ENCODE results near the gene ADAMTS9. TPM values are rescaled to one million over a fixed set of nuclear protein-coding genes. Genes with fewer than 3 reads are reported as not detected.
A peak's percentile ranks its signal among the peaks of the same experiment; 100 is the strongest.

ADAMTS9 gene
- total RNA-seq, 6 experiments from 2014 or later, result 1.1 to 9.9 (median 3.5) TPM

DNA sequence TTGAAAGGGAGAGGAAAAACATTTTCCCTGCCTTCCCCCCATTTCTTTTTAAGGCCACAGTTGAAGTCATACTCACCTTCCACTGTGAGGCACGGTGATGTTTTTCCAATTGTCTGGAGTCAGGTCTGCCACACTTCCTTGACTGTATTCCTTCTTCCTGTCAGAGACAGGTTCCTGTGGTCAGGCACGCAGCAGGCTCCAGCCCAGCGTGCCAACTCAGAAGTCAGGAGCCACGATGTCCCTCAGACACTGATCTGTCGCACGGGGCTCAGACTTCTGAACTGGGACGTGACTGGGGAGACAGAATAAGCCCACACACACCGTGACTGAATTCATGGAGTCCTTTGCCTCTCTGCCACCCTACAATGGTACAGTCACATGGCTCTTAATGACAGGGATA lies 41.2 kb upstream of the ADAMTS9 start:
- DNase-seq, result no peak
- no peaks in the 10 kb centered on the region for H3K9me3 ChIP-seq
- no peak overlapping the region for H3K4me3 ChIP-seq
- intact Hi-C loops (cut with DNase I), result no loop called here
- no peak overlapping the region for H3K27ac ChIP-seq
- H3K36me3 ChIP-seq, result no peaks in the 10 kb centered on the region
- peak in 1 of 4 donors; percentile 20 for ATAC-seq
- H3K27me3 ChIP-seq, result no peaks in the 10 kb centered on the region
- 57% methylated on average over 3 of the region's 8 CpGs for WGBS (ENCODE audit: insufficient coverage, low coverage, low lambda C conversion rate, missing lambda C conversion rate)
- no peak for TF ChIP-seq POLR2A (IDR thresholded peaks at IDR 0.05)
- TF ChIP-seq, protein P1, sequence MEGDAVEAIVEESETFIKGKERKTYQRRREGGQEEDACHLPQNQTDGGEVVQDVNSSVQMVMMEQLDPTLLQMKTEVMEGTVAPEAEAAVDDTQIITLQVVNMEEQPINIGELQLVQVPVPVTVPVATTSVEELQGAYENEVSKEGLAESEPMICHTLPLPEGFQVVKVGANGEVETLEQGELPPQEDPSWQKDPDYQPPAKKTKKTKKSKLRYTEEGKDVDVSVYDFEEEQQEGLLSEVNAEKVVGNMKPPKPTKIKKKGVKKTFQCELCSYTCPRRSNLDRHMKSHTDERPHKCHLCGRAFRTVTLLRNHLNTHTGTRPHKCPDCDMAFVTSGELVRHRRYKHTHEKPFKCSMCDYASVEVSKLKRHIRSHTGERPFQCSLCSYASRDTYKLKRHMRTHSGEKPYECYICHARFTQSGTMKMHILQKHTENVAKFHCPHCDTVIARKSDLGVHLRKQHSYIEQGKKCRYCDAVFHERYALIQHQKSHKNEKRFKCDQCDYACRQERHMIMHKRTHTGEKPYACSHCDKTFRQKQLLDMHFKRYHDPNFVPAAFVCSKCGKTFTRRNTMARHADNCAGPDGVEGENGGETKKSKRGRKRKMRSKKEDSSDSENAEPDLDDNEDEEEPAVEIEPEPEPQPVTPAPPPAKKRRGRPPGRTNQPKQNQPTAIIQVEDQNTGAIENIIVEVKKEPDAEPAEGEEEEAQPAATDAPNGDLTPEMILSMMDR (IDR thresholded peaks at IDR 0.05), result no peak
- H3K4me1 ChIP-seq, result no peaks in the 10 kb centered on the region

DNA sequence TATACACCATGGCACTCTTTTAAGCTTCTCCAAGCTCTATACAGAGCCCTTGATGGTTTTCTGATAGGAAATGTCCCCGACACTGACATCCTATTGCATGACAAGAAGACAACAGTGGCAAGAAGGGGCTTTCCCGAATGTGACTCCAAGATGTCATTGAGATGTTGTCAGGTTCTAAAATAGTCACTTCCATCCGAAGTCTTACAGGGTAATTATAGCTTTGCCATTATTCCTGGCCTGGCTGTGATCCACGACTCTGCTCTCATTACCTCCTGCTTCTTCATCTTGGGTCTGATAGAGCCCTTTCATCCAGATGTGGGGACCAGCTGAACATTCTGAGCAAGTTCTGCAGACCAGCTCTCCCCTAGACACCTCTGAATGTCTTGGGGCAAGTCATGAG lies 40.6 kb upstream of the ADAMTS9 start:
- Histone ChIP-seq H3K9me3 (no peaks in the 10 kb centered on the region), H3K4me1 (no peaks in the 10 kb centered on the region), H3K27me3 (no peaks in the 10 kb centered on the region), H3K36me3 (no peaks in the 10 kb centered on the region), H3K27ac (no peak overlapping the region), H3K4me3 (no peak overlapping the region)
- TF ChIP-seq, protein P1 (IDR thresholded peaks at IDR 0.05), result no peak
- TF ChIP-seq POLR2A (IDR thresholded peaks at IDR 0.05), result no peak
- DNase-seq, result no peak
- 41% methylated on average over 3 of the region's 4 CpGs for WGBS (ENCODE audit: insufficient coverage, low coverage, low lambda C conversion rate, missing lambda C conversion rate)
- ATAC-seq, result no peak
- intact Hi-C loops (cut with DNase I), result no loop called here

DNA sequence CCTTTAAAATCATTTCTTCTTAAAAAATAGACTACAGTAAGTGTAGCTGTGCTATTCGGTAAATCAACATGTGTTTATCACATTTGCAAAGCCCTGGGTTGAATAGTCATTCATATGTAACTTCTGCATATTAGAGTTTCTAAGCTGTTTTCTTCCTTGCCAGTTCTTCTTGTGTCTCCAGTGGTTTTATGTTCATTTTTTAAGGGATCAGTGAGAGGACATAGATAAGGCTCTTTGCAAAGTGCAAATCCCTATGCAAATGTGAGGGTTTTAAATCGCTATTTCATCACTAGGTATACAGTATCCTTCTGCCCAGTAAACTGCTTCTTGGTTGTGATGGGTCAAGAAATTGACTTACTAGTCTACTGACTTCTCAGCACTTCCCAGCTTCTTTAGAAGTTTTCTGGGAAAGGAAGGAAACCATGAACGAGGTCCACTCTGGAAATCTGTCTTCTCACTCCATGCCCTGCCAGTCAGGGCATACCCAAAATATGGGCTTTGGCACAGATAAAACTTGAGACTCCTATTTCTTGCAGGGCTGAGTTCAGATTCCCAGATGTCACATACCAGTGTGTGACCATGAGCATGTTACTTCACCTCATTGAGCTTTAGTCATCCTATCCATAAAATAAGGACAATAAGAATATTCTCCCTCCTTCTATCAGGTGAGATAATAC lies 38.8 kb upstream of the ADAMTS9 start:
- Histone ChIP-seq H3K9me3 (no peaks in the 10 kb centered on the region), H3K27ac (no peak overlapping the region), H3K4me1 (no peaks in the 10 kb centered on the region), H3K4me3 (no peak overlapping the region), H3K27me3 (no peaks in the 10 kb centered on the region), H3K36me3 (no peaks in the 10 kb centered on the region)
- DNase-seq (no peak), ATAC-seq (no peak)
- TF ChIP-seq, protein P1 (IDR thresholded peaks at IDR 0.05), result no peak
- intact Hi-C loops (cut with DNase I), result no loop called here
- WGBS (ENCODE audit: insufficient coverage, low coverage, low lambda C conversion rate, missing lambda C conversion rate), result 62% methylated on average over 3 of the region's 3 CpGs

DNA sequence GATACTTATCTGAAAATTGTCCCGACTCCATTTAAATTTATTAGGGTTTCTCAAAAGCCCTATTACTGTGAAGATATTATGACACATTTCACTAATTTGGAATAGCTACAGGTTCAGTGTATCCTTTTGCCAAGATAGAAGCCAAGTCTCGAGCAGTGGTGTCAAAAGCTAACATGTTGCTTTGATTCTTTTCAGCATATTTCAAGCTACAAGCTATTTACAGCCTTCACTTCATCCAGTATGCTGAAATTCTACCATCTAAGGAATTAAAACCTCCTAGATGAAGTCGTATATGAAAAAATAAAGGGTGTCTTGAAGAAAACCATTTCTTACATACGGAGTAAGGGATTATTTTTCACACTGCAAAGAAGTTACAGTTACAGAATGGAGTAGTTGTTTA lies 31.2 kb upstream of the ADAMTS9 start:
- TF ChIP-seq, protein P1 (IDR thresholded peaks at IDR 0.05), result no peak
- no peak for TF ChIP-seq POLR2A (IDR thresholded peaks at IDR 0.05)
- H3K36me3 ChIP-seq, result no peaks in the 10 kb centered on the region
- no peaks in the 10 kb centered on the region for H3K9me3 ChIP-seq
- H3K27me3 ChIP-seq, result no peaks in the 10 kb centered on the region
- DNase-seq, result no peak
- no peak for ATAC-seq
- H3K4me1 ChIP-seq, result no peaks in the 10 kb centered on the region
- intact Hi-C loops (cut with DNase I), result no loop called here
- 79% methylated on average over 4 of the region's 4 CpGs for WGBS (ENCODE audit: insufficient coverage, low coverage, low lambda C conversion rate, missing lambda C conversion rate)
- H3K4me3 ChIP-seq, result no peak overlapping the region
- no peak overlapping the region for H3K27ac ChIP-seq
